Epithelial cell of esophagus (primary cell): ENCODE results near the gene BMPR1A.
"Not testable (repeated sequence)": the region's sequence is repeated elsewhere in the genome, so short reads cannot be mapped to it uniquely, and the experiment has no call there.

Experiments
- DNase-seq: peaks from one replicate; pipeline ENCODE4 v3.0.0; 2010; ENCODE audit warnings: low read depth
- H3K4me3 ChIP-seq: 2 replicates; pipeline ENCODE4 v1.5.1; 2011; ENCODE audit warnings: mild to moderate bottlenecking, low read length, control low read depth
- CTCF ChIP-seq: IDR thresholded peaks from 2 replicates; pipeline ENCODE4 v1.5.1; 2011; ENCODE audit warnings: low read depth, mild to moderate bottlenecking, low read length, control low read depth, inconsistent platforms; ENCODE audit not compliant: insufficient read depth; ENCODE audit errors: missing control alignments

BMPR1A gene

GRCh38 chr10:86729677-86730076, 26.7 kb upstream of the BMPR1A start:
- DNase-seq, result peak; percentile 18
- no peak overlapping the region for H3K4me3 ChIP-seq
- no peak for TF ChIP-seq CTCF

GRCh38 chr10:86730227-86730626, 26.2 kb upstream of the BMPR1A start:
- no peak for TF ChIP-seq CTCF
- H3K4me3 ChIP-seq, result no peak overlapping the region
- DNase-seq, result no peak

- TF ChIP-seq CTCF, result no peak
- no peak overlapping the region for H3K4me3 ChIP-seq
- no peak for DNase-seq
Observed at GRCh38 chr10:86732771-86733170, 23.6 kb upstream of the BMPR1A start.

GRCh38 chr10:86733260-86733671, 23.2 kb upstream of the BMPR1A start:
- no peak for DNase-seq
- TF ChIP-seq CTCF, result no peak

GRCh38 chr10:86734207-86734988, 22.0 kb upstream of the BMPR1A start:
- no peak overlapping the region for H3K4me3 ChIP-seq
- no peak for TF ChIP-seq CTCF
- DNase-seq, result no peak

More at GRCh38 chr10:86733260-86733671, 23.2 kb upstream of the BMPR1A start:
- H3K4me3 ChIP-seq, result no peak overlapping the region

- not testable (repeated sequence) for DNase-seq, H3K4me3 ChIP-seq
Observed at GRCh38 chr10:86735278-86735677, 21.1 kb upstream of the BMPR1A start.

GRCh38 chr10:86742230-86742629, 14.2 kb upstream of the BMPR1A start:
- no peak overlapping the region for H3K4me3 ChIP-seq
- no peak for TF ChIP-seq CTCF
- DNase-seq, result no peak
